GM19351 (cell line): Measurements from ENCODE around the gene CXCL17.

Experiments
- ATAC-seq: cut with Tn5 transposase; IDR thresholded peaks from one replicate; pipeline ENCODE4 v1.9.1; 2021; ENCODE audit warnings: mild to moderate bottlenecking, moderate library complexity; ENCODE audit not compliant: unreplicated experiment

Gene CXCL17

DNA sequence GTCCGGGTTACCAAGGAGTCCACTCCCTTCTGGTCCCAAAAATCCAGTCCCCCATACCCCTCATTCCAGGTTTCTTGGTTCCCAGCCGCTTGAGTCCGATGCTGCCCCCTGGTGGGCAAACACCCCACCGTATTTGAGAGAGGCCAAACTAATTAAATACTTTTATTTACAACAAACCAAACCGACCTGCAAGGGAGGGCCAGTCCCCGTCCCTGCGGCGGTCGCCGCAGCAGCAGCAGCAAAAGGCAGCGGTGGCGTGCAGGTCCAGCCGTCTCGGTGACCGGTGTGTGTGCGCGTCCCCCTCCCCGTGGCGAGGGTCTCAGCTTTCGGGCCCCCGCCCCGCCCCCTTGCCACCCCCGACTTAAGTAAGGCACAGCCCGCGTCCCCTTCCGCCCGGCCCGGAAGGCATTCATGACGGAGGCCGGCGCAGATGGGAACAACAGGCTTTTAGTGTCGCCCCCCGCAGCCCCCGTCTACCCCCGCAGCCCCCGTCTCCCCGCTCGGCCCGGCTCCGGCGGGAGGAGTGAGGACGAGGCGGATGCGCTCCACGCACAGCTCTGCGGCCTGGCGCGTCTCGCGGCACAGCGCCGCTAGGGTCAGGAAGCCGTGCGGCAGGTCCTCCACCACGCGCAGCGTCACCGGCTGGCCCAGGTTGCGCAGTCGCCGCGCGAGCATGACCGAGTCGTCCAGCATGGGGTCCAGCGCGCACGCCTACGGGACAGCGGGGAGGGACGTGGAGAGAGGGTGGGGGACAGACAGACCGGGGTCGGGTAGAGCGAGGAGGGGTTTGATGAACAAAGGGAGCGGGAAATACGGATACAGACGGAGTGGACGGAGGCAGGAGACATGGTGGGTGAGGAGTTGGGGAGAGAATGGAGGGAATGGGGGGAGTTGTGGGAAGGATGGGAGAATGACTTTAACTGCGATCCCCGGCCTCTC, 41.1 kb downstream of the CXCL17 start:
- ATAC-seq = no peak

DNA sequence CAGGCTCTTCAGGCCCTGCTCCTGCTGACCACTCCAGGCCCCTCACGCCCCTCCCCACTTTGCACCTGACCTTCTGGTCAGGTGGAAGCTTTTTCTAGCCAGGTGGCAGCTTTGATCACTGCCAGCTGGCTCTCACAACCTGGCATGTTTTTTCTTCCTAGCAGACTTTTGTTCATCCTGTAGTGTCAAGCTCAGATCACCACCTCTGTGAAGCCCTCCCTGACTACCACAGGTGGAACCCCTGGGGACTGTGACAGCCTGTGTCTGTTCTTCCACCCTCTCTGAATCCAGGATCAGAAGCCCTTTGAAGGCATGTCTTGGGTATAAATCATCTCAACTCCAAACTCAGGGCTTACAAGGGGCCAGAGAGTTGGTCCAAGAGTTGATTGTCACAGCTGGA, 42.3 kb downstream of the CXCL17 start:
- ATAC-seq = no peak

DNA sequence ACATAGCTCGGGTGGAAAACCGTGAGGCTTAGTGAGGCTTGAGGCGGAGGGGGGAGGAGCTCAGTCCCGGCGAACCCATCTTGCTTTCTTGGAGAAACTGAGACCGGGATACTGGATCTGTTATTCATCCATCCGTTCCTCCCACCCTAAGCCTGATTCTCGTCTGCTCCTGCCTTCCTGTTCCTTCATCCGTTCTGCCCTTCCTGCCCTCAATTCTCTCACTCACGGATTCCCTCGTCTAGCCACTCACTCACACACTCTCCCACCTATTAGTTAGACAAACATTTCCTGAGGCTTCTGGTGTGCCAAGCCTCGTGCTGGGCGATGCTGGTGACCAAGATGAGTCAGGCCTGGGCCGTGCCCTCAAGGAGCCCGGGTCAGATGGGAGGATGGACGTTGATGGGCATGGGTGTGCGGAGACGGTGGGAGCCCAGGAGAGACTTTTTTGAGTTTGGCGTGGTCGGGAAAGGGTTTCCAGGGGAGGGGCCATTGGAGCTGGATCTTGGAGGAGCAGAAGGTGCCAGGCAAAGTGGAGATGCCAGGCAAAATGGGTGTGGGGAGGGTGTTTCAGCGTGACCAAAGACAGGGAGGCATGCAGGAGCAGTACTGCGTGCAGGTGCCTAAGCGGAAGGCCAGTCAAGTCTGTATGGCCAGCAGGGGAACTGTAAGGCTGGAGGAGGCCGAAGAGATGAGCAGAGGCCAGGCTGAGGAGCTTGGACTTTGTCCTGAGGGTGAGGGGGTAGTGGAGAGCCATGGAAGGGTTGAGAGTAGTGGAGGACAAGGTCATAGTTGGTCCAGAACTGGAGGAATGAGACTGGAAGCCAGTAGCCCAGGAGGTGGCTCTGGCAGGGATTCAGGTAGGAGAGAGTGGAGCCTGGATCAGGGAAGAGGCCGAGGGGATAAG, 45.2 kb downstream of the CXCL17 start:
- no peak for ATAC-seq

DNA sequence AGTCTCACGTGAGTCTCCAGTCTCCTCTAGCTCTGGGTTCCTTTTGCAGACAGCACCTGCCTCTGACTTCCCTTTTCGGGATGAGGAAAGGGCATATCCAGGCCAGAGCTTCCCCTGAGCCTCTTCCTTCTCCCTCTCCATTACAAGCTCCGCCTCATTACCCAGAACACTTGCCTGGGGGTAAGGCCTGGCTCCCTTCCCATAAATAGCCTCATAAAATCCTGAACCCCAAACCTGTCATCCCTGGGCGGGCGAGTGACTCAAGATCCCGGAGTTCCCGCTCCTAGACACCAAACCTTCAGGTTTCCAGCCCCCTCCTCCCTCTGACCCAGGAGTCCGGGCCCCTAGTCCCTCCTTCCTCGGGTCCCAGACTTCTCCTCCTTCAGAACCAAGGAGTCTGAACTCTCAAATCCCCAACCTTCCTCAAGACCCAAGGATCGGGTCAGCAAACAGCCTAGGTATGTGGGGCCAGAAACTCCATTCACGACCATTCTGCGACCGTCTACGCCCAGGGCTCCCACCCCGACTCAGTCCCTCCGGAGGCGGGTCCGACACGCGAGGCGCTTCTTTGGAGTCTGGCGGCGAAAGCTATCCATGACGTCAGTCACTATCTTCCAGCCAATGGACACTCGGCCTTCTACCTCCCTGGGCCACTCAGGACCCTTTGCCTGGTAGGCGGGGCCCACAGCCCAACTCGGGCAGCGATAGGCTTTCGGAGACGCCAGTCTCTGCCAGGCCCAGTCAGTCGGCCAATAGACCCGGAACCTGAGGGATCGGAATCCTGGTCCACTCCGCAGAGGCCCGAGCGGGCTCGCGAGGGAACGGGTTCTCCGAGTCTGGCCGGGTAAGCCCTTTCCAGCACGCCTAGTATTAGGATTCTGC, 46.1 kb downstream of the CXCL17 start:
- peak; percentile 96 for ATAC-seq

DNA sequence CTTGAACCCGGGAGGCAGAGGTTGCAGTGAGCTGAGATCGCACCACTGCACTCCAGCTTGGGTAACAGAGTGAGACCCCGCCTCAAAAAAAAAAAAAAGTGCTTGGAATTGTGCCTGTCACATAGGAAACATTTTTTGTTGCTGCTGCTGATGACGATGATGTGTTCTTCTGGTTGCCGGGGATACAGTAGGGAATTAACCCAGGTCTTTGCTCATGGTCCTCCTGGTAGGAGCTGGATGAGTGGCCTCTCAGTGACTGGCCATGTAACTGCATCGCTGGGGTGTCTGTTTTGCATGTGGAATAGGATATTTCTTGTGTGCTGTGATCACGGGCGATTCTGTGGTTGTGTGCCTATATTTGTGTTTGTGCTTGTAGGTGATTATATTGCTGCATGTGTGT, 48.0 kb downstream of the CXCL17 start:
- ATAC-seq = no peak

DNA sequence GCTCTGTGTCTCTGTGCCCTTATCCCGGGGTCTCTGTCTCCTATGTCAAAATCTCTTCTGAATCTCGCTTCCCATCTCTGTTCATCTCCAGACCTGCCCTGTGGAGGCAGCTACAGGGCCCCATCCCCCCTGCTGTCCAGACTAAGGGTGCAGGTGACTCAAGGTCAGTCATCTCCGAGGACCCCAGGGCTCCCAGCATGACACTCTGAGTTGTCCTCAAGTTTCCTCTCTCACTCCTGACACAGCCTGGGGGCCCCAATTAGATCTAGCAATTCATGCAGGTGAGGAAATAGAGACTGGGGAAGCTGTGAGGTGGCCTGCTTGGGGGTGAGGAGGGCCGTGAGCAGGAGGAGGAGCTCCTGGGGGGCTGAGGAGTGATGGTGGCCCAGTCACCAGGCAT, 50.6 kb downstream of the CXCL17 start:
- ATAC-seq = no peak

DNA sequence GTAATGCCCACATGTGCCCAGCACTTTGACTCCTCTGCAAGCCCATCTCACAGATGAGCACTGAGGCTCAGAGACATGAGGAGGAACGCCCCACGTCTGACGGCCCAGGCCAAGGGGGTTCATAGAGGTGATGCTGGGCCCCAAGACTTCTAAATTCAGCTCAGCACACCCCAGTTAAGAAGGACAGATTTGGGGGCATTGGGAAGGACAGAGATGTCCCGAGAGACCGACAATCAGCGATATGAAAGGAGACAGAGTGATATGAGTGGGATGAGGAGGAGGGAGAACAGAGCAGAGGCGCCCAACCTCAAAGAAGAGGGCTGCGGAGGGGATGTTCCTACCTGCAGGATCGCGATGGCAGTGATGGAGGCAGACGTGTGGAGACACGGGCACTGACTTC, 52.8 kb downstream of the CXCL17 start, which contains the start of gene CNFN:
TSS of gene CNFN (minus strand) at position 399 of the 400 bp plus-strand sequence. CDS start 1,260 bp downstream, outside the sequence.
- ATAC-seq = no peak

DNA sequence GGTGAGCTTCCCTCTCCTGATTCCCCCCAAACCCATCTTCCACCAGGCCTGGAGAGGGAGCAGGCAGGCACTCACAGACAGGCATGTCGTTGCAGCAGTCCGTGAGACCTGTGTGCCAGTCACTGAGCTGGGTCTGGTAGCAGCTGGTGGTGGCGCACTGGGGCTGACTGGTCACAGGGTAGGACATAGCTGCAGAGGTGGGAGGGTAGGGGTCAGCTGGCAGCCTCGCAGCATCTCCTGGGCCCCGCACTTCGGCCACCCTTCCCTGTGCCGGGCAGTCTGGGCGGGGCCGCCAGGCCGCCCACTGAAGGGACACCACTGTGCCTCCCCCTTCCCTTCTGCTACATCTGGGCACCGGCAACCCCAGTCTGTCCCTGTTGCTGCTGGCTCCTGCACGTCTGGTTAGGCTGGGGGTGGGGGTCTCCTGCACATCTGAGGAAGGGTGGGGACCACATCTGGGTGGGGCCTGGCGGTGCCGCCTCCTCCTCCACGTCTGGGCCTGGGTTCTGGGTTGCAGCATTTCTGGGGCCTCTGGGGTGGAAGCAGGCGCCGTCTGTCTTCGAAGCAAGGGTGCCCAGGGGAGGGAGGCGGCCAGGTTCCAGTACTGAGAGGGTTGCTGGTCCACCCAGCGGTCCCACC, 53.8 kb downstream of the CXCL17 start:
- ATAC-seq = no peak

DNA sequence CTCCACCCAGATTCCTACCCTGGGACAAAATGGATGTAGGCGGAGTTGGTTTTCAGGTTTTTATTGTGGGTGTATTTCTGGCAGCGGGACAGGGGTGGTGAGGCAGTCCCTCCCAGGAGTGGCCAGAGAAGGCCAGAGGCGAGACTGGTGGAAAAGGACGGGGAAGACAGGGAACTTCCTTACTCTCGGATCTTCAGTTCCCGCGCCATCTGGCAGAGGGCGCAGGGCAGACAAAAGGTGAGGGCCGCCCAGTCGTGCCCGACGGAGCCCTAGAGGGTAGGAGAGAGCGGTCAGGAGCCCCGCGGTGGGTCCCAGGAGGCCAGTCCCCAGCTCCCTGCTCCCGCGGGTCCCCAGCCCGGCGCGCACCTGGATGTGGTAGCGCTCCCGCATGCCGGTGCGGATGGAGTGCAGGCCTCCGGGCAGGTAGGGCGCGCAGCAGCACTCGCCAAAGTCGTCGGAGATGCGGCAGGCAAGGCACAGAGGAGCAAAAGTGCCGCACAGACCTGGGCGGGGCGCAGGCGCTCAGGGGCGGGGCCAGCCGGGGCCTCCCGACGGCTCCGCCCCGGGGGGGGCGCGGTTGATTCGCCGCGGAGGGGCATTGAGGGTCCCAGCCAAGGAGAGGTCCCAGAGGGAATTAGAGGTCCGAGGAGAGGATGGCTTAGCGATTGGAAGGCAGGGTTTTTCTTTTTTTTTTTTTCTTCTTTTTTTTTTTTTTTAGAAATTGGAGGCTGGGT, 55.6 kb downstream of the CXCL17 start:
- no peak for ATAC-seq

DNA sequence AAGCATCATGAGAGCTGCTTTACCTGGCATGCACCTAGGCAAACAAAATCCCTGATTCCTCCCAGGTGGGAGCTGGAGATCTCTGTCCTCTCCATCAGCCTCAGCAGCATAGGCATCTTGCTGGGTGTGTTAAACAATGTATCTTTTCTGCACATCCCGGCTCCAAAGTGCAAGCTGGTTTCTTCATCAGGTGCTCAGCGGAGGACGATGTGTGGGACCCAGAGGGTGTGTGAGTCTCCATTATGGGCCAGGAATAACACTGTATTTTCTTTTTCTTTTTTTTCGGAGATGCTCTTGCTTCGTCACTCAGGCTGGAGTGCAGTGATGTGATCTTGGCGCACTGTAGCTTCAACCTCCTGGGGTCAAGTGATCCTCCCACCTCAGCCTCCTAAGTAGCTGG, 62.6 kb downstream of the CXCL17 start:
- ATAC-seq = no peak
